Measurements from ENCODE around the gene ZFYVE21. TPM values are rescaled to one million over a fixed set of nuclear protein-coding genes. Genes with fewer than 3 reads are reported as not detected.
"Not testable (repeated sequence)": the region's sequence is repeated elsewhere in the genome, so short reads cannot be mapped to it uniquely, and the experiment has no call there.

Gene ZFYVE21
- polyA plus RNA-seq, 1 donor = 54.0 TPM

DNA sequence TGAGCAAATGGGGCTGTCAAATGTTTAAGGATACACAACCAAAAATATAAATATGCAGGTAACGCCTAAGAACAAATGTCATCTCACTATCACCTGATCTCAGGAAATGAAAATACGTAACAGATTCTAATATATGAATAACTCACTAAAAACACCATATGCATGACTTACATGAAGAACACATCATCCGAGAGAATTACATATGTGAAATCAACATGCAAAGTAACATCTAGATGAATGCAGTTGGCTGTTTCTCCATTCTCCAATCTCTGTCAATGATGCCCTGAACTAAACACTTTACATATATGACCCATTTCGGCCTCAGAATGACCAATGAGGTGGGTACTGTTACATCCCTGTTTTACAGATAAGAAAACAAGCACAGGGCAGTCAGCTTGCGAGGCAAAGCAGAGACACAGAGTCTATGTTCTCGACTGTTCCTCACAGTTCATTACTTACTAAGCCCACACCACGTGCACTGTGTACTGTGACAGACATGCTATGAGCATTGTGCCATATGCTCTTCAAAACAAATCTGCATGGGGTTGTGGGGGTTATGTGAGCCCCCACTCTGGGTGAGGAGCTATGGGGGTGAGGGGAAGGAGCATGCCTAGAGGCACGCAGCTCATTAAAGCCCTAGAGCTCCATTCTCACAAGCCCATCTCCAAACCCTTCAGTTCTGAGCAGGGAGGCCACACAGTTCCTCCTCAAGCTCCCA, 42.6 kb downstream of the ZFYVE21 start:
- no peak for DNase-seq

- no peak for DNase-seq
Observed at GRCh38 chr14:103762036-103762435, 46.4 kb downstream of the ZFYVE21 start.

DNA sequence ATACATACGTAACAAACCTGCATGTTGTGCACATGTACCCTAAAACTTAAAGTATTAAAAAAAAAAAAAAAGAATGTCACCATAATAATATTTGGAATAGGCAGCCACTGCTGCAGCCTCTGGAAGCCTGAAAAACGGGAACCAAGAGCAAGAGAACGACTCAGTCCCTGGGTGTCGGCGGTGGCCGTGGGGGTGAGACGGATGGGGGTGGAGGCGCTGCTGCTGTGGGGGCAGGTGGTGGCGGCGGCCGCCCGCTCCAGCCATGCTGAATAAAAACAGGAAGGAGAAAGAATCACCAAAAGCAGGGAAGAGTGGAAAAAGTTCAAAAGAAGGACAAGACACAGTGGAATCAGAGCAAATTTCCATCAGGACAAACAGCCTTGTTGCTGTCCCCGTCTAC, 46.9 kb downstream of the ZFYVE21 start:
- DNase-seq = no peak

DNA sequence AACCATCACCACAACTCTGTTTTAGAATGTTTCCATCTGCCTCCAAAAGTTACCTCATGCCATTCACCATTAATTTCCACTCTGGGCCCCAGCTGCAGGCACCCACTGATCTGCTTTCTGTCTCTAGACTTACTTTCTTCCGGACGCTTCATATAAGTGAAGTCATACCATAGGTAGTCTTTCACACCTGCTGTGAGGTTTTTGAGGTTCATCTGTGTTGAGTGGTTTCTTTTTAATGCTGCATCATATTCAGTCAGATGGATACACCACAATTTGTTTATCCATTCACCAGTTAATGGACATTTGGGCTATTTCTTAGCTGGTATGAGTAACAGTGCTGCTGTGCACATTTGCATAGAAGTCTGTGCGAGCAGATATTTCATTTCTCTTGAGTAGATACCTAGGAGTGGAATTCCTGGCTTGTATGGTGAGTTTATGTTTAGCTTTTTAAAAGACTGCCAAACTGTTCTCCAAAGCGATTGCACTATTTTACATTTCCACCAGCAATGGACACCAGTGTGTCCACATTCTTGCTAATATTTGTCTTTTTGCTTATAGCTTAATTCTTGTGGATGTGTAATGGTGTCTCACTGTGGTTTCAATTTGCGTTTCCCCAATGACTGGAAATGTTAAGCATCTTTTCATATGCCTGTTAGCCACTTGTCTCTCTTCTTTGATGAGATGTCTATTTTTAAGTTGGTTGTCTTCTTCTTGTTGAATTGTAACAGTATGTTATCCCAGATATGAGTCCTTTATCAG, 48.3 kb downstream of the ZFYVE21 start:
- no peak for DNase-seq

DNA sequence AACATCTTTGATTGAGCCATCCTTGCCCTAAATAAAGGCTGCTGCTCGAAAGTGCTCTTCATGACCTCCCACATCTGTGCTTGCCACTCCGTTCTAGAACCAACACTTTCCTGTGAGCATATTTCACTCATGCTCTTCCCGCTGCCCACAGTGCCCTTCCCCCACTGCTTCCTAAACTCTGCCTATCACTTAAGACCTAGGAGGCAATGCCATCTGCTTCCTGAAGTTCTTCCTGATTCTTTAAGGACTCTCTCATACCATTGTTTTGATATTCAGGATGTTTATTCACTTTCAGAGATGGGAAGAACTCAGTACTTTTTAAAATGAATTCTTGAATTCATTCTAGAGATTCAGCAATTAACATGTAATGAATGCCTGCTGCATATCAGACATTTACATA, 49.9 kb downstream of the ZFYVE21 start:
- no peak for DNase-seq

DNA sequence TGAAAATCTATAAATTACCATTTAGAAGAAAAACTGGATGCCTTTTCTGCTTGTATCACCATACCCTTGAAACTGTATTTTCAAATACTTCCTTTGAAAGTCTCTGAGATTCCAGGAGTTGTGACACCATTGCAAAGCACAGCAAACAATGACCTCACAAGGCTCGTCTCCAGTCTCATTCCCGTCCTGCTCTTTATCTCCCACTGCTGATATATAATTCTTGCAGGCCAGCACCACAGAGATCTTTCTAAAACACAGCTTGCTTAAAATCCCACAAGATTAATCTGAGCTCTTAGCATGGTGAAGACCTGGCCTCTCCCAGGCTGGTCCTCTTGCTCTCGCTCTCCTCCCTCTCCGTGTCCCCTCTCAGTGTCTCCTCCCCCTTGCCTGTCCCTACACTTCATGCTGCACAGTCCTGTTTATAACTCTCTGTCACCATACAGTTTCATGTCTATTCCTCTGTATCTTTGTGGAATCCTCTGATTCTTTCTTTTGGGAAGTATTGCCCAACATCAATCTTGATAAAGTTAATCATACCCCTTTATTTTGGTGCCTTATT, 51.8 kb downstream of the ZFYVE21 start:
- DNase-seq = no peak

- DNase-seq = no peak
Observed at GRCh38 chr14:103770500-103770899, 54.9 kb downstream of the ZFYVE21 start.

- DNase-seq = no peak
Observed at GRCh38 chr14:103770902-103771301, 55.3 kb downstream of the ZFYVE21 start.

DNA sequence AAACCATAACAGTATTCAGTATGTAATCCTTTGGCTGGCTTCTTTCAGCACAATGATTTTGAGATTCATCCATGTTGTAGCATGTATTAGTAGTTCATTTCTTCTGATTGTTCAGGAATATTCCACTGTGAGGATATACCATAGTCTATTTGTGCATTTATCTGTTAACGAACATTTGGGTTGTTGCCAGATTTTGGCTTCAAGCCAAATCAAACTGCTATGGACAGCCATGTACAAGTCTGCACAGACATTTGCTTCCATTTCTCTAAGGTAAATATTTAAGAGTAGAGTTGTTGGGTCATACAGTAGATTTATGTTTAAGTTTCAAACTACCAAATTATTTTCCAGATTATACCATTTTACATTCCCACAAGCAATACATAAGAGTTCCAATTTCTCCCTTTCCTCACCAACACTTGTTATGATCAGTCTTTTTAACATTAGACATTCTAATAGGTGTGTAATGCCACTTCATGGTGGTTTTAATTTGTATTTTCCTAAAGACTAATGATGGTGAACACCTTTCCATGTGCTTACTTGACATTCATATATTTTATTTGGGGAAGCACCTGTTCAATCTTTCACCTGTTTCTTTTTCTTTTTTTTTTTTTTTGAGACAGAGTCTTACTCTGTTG, 56.6 kb downstream of the ZFYVE21 start:
- no peak for DNase-seq

GRCh38 chr14:103773521-103773920, 57.9 kb downstream of the ZFYVE21 start:
- no peak for DNase-seq

GRCh38 chr14:103775506-103775905, 59.9 kb downstream of the ZFYVE21 start:
- DNase-seq = no peak

DNA sequence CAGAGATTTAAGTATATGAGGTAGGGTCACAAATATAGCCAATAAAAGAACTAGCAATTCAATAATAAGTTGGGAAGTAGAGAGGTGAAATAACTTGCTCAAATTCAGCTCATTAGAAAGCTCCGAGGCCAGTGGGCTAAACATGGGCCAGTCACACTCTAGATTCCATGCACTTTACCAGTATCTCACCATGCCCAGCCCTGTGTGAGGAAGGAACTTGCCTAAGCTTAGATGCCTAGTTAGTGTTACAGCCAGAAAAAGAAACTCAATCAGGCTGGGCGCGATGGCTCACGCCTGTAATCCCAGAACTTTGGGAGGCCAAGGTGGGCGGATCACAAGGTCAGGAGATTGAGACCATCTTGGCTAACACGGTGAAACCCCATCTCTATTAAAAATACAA, 60.7 kb downstream of the ZFYVE21 start:
- DNase-seq = not testable (repeated sequence)

DNA sequence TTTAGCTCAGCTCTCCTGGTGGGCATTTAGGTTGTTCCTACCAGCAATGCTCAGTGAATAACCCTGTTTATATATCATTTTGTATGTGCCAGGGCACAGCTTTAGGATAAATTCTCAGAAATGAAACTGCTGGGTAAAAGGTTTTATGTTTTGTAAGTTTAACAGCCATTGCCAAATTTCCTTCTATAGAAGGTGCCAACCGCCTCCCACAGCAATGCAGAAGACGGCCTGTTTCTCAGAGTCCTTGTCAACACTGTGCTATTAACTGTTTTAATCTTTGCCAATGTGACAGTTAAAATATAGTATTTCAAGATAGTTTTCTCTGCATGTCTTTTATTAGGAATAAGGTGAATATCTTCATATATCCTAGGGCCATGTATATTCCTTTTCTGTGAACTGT, 66.8 kb downstream of the ZFYVE21 start:
- no peak for DNase-seq

Other genes starting within 250 kb of the ZFYVE21 start
- 103 TPM for gene CKB, start 193.0 kb upstream of the ZFYVE21 start, polyA plus RNA-seq (ENCODE audit: insufficient read length)
- 5.6 TPM for gene TRMT61A, start 186.6 kb upstream of the ZFYVE21 start, polyA plus RNA-seq (ENCODE audit: insufficient read length)
- 35.7 TPM for gene BAG5, start 153.2 kb upstream of the ZFYVE21 start, polyA plus RNA-seq (ENCODE audit: insufficient read length)
- 44.2 TPM for gene COA8, start 152.8 kb upstream of the ZFYVE21 start, polyA plus RNA-seq (ENCODE audit: insufficient read length)
- gene KLC1, start 86.6 kb upstream of the ZFYVE21 start, polyA plus RNA-seq (ENCODE audit: insufficient read length) = 138 TPM
- 21.1 TPM for gene XRCC3, start 359 bp upstream of the ZFYVE21 start, polyA plus RNA-seq (ENCODE audit: insufficient read length)
- 44.3 TPM for gene PPP1R13B, start 131.8 kb downstream of the ZFYVE21 start, polyA plus RNA-seq (ENCODE audit: insufficient read length)
- gene TDRD9, start 212.6 kb downstream of the ZFYVE21 start, polyA plus RNA-seq (ENCODE audit: insufficient read length) = 7.2 TPM
- not detected for gene RD3L, start 226.7 kb downstream of the ZFYVE21 start, polyA plus RNA-seq (ENCODE audit: insufficient read length)

Measured in left kidney (tissue), 2 donors.